Activated T-cell treated with anti-CD3 and anti-CD28 coated beads, Interleukin-2, amount 50 U/mL, for 72 hours (primary cell): ENCODE results near the gene CRB3. TPM values are rescaled to one million over a fixed set of nuclear protein-coding genes. Genes with fewer than 3 reads are reported as not detected.

Experiments used
- ATAC-seq, 2 donors: fragments of 150-1000 bp; cut with Tn5 transposase; replicated peaks in 1 of 2; 2 replicates each; pipeline ENCODE4 v1.10.0; 2021; ENCODE audit warnings: moderate library complexity in 2 of 2, mild to moderate bottlenecking in 1 of 2
- DNase-seq, 2 donors: peaks; one replicate each; pipeline ENCODE4 v3.0.0; 2021 to 2022; ENCODE audit warnings: mixed read lengths in 1 of 2
- H3K27ac Mint-ChIP-seq: one replicate; pipeline ENCODE4 v1.8.0; 2022; ENCODE audit warnings: mild to moderate bottlenecking, moderate library complexity, mixed read lengths
- H3K27me3 Mint-ChIP-seq: one replicate; pipeline ENCODE4 v1.8.0; 2022; ENCODE audit warnings: low read depth, mixed read lengths
- H3K36me3 Mint-ChIP-seq, 2 donors: one replicate each; pipeline ENCODE4 v1.8.0; 2022; ENCODE audit warnings: mixed read lengths in 2 of 2, mild to moderate bottlenecking in 1 of 2; ENCODE audit not compliant: insufficient read depth in 2 of 2
- H3K4me1 Mint-ChIP-seq: one replicate; pipeline ENCODE4 v1.8.0; 2022; ENCODE audit warnings: low read depth, mixed read lengths
- H3K4me3 Mint-ChIP-seq, 2 donors: one replicate each; pipeline ENCODE4 v1.8.0; 2022; ENCODE audit warnings: mild to moderate bottlenecking in 2 of 2, mixed read lengths in 2 of 2, moderate library complexity in 2 of 2
- H3K9me3 Mint-ChIP-seq, 2 donors: one replicate each; pipeline ENCODE4 v1.8.0; 2022; ENCODE audit warnings: mixed read lengths in 2 of 2
- total RNA-seq, 2 donors: library from RNA; stranded (reverse); gene quantifications; one replicate each; pipeline ENCODE4 v1.2.3, GENCODE V29; 2022

CRB3 gene
- total RNA-seq, 2 donors from 2014 or later, result 3.9 to 5.0 TPM

DNA sequence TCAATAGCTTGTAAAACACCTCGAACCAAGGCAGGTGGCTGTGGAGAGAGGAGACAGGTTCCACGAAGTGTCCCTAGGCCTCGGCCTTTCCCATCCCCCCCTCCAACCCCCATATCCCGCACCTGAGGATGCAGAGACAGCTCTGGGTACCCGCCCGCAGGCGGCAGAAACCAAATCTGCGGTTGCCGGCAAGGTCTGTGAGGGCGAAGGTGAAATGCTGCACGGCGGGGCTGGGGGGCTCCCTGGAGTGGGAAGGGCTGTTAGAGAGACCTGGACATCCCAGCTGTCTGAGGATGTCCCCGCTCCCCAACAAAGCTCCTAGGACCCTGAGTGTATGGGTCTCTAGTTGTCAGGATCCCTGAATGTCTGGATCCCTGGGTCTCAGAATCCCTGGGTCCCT is 14.7 kb downstream of the CRB3 start:
- Mint-ChIP-seq H3K27ac (no peak overlapping the region), H3K27me3 (no peaks in the 10 kb centered on the region), H3K4me1 (peaks cover 24% of the 10 kb centered on the region), H3K36me3 (peaks cover 3 to 10% of the 10 kb centered on the region in 2 donors), H3K4me3 (no peak overlapping the region), H3K9me3 (no peaks in the 10 kb centered on the region)
- DNase-seq (no peak), ATAC-seq (no peak)

DNA sequence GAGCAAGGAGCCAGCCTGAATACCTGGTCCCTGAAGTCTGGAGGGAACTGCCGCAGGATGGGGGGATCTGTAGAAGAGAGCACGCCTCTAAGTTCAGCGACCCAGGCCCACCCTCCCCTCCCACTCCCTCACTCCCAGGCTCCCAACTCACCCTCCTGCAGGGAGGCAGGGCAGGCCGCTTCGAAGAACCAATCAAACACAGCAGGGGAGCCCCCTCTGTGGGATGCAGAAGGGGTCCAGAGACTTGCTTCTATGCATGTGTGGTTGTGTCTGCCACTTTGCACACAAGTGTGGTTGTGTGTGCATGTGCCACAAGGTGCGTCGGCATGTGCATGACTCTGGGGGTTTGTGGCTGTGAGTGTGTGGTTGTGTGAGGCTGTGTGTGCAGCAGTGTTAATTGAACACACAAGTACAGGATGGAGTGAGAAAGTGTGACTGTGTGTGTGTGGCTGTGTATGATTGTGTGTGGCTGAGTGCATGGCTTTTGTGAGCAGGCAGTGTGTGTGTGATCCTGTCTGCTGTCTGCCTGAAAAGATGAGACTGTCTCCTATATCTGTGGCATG is 15.8 kb downstream of the CRB3 start:
- ATAC-seq (no peak), DNase-seq (no peak)
- Mint-ChIP-seq H3K9me3 (no peaks in the 10 kb centered on the region), H3K27me3 (no peaks in the 10 kb centered on the region), H3K36me3 (peaks cover 3 to 7% of the 10 kb centered on the region in 2 donors), H3K4me1 (peaks cover 24% of the 10 kb centered on the region), H3K4me3 (peak overlapping the region; percentile 92 to 93), H3K27ac (peak overlapping the region; percentile 90)

DNA sequence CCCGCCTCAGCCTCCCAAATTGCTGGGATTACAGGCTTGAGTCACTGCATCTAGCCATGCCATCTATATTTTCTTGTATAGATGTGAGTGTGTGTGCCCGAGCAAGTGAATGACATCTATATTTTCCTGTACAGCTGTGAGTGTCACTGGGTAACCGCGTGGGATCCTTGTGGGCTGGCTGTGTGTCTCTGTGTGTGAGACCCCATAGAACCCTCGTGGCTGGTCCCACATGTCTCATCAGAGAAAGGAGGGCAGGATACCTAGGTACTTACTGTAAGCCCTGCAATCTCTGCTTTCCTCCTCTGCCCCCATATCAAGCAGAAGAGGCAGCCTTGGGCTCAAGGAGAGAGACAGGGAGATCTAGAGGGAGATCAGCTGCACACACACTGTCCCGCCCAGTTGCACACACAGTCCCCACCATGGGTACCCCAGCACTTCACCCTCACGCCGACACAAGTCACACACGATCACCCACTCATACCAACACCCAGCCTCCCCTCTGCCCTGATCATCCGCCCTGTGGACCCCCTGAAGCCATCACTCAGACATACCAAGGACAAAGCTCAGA is 16.9 kb downstream of the CRB3 start:
- H3K27me3 Mint-ChIP-seq, result no peaks in the 10 kb centered on the region
- peaks cover 24% of the 10 kb centered on the region for H3K4me1 Mint-ChIP-seq
- H3K27ac Mint-ChIP-seq, result peak overlapping the region; percentile 90
- ATAC-seq (peak; percentile 33 to 47), DNase-seq (peak; percentile 33 to 35)
- peak overlapping the region; percentile 92 to 93 for H3K4me3 Mint-ChIP-seq
- H3K9me3 Mint-ChIP-seq, result no peaks in the 10 kb centered on the region
- peaks cover 3 to 7% of the 10 kb centered on the region in 2 donors for H3K36me3 Mint-ChIP-seq

DNA sequence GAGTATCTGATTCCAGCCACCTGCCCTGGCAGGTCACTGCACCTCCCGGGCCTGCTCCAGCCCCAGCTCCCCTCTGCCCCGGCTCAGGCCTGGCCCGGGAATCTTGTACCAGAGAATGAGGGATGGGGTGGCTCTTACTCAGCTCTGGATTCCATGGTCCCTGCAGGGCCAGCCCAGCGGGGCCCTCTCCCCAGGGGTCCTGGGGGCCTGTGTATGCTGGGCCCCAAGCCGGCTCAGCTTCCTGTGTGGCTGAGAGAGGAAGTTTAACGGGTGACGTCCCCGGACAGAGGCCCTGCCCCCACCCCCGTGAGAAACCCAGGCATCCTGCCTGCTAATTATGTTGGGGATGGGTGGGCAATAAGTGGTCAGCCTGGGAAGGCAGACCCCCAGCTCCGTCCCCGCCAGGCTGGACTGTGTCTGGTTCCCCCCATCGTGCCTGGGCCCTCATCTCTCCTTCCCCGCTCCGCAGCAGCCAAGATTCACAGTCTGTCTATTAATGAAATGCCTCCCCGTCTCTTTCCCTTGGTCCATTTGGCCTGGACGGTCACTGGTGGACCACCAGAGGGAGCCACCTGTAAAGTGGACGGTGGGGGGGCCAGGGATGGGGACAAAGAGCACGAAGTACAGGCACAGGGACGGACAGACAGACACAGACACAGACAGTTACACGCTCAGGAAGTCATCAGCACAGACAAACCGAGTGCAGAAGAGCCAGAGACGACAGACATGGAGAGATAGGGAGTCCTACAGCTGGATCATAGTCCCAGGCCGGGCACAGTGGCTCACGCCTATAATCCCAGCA is 17.7 kb downstream of the CRB3 start, which contains the start of gene DENND1C:
DENND1C (minus strand) TSS at position 247 of the 802 bp plus-strand sequence; CDS start at position 155, 92 bp downstream.
- Mint-ChIP-seq H3K27me3 (no peaks in the 10 kb centered on the region), H3K9me3 (no peaks in the 10 kb centered on the region), H3K4me1 (peaks cover 24% of the 10 kb centered on the region), H3K36me3 (peaks cover 3 to 7% of the 10 kb centered on the region in 2 donors), H3K4me3 (peak within 1 kb of the TSS; percentile 92 to 93), H3K27ac (peak within 1 kb of the TSS; percentile 90)
- ATAC-seq, result peak; percentile 86 to 88
- DNase-seq, result peak; percentile 77 to 79

DNA sequence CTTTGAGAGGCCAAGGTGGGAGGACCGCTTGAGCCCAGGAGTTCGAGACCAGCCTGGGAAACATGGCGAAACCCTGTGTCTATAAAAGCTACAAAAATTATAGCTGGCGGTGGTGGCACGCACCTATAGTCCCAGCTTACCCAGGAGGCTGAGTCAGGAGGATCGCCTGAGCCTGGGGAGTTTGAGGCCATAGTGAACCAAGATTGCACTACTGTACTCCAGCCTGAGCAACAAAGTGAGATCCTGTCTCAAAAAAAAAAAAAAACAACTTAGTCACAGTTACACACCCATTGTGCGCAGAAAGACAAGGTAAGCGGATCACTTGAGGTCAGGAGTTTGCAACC is 18.2 kb downstream of the CRB3 start:
- Mint-ChIP-seq H3K36me3 (peaks cover 3 to 5% of the 10 kb centered on the region in 2 donors), H3K9me3 (no peaks in the 10 kb centered on the region), H3K27ac (peak overlapping the region; percentile 90), H3K4me3 (peak overlapping the region; percentile 92 to 93), H3K4me1 (peaks cover 24% of the 10 kb centered on the region), H3K27me3 (no peaks in the 10 kb centered on the region)
- ATAC-seq, result peak; percentile 15 to 20
- DNase-seq, result no peak

DNA sequence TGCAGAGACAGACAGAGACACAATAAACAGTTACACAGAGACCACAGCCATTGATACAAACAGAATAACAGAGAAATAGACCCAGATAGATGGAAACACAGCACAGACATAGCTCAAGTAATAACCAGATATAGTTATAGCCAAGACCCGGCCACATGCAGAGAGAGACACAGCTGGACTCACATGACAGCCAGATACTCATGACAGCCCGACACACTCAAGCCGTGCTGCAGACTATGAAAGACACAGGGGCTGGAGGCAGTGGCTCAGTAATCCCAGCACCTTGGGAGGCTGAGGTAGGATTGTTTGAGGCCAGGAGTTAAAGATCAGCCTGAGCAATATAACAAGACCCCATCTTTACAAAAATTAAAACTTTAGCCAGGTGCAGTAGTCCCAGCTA is 19.2 kb downstream of the CRB3 start:
- H3K4me1 Mint-ChIP-seq, result peaks cover 24% of the 10 kb centered on the region
- ATAC-seq (no peak), DNase-seq (no peak)
- H3K27ac Mint-ChIP-seq, result no peak overlapping the region
- no peaks in the 10 kb centered on the region for H3K27me3 Mint-ChIP-seq
- no peaks in the 10 kb centered on the region for H3K9me3 Mint-ChIP-seq
- no peak overlapping the region for H3K4me3 Mint-ChIP-seq
- H3K36me3 Mint-ChIP-seq, result peaks cover 3 to 5% of the 10 kb centered on the region in 2 donors

DNA sequence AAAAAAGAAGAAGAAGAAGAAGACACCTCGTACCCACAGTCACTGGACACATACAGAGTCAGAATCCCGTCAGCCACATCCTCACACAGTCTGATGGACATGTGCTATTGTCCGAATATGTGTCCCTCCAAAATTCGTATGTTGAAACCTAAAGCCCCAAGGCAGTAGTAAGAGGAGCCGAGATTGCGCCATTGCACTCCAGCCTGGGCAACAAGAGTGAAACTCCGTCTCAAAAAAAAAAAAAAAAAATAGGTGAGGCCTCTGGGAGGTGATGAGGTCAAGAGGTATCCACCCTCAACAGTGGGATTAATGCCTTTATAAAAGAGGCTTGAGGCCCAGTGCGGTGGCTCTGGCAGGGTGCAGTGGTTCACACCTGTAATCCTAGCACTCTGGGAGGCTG is 20.2 kb downstream of the CRB3 start:
- DNase-seq (no peak), ATAC-seq (no peak)
- peak overlapping the region; percentile 22 for H3K27ac Mint-ChIP-seq

DNA sequence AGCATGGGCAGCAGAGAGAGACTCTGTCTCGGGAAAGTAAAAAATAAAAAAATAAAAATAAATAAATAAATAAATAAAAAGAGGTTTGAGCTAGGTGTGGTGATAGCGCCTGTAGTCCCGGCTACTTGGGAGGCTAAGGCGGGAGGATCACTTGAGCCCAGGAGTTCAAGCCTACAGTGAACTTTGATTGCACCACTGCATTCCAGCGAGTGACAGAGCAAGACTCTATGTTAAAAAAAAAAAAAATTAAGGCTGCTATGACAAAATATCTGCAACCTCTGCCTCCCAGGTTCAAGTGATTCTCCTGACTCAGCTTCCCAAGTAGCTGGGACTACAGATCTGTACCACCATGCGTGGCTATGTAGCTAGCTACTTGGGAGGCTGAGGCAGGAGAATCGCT is 20.8 kb downstream of the CRB3 start:
- Mint-ChIP-seq H3K4me1 (peaks cover 30% of the 10 kb centered on the region), H3K4me3 (no peak overlapping the region), H3K27ac (no peak overlapping the region), H3K36me3 (peaks cover 3 to 5% of the 10 kb centered on the region in 2 donors), H3K9me3 (no peaks in the 10 kb centered on the region), H3K27me3 (no peaks in the 10 kb centered on the region)
- ATAC-seq (no peak), DNase-seq (no peak)

More for the DNA sequence above, 20.2 kb downstream of the CRB3 start:
- H3K27me3 Mint-ChIP-seq, result no peaks in the 10 kb centered on the region
- peaks cover 25% of the 10 kb centered on the region for H3K4me1 Mint-ChIP-seq
- no peak overlapping the region for H3K4me3 Mint-ChIP-seq
- no peaks in the 10 kb centered on the region for H3K9me3 Mint-ChIP-seq
- H3K36me3 Mint-ChIP-seq, result peaks cover 3 to 5% of the 10 kb centered on the region in 2 donors

DNA sequence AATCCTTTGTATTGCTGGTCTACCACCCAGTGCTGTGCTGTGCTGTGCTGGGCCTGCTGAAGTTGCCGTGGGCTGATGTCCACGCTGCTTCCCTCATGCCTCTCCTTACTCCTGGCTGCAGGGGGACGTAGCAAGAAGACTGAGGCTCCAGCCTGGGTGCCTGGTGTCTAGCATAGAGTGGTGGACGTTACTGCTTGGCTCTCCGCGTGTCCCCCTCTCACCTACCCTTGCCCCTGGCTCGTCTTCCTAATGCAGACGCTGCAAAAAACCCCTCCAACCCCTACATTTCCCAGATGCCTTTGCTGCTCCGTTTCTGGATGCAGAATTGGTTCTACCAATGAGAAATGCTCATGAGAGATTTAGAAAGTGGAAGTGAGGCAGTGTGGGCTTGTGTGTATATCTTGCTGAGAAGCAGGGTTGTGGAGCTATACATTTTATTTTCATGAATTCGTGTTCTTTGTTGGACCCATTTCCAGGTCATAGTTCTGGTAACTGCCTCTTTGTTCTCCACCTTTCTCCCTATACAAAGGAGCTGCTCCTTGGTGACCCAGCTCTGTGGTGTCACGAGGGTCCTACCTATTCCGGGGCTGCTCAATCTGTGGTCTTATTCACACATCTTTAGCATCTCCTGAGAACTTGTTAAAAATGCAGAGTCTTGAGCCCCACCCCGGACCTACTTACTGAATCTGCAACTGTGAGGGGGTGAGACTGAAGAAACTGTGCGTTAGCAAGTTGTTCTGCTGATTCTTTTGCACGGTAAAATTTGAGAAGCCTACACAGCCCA is 25.4 kb downstream of the CRB3 start:
- Mint-ChIP-seq H3K27ac (peak overlapping the region; percentile 77), H3K9me3 (peaks cover 2 to 3% of the 10 kb centered on the region in 2 donors), H3K4me1 (peaks cover 23% of the 10 kb centered on the region), H3K36me3 (peaks cover 4 to 5% of the 10 kb centered on the region in 2 donors), H3K4me3 (peak overlapping the region; percentile 77 to 85), H3K27me3 (no peaks in the 10 kb centered on the region)
- peak; percentile 86 to 89 for ATAC-seq
- peak in 1 of 2 donors; percentile 39 for DNase-seq

DNA sequence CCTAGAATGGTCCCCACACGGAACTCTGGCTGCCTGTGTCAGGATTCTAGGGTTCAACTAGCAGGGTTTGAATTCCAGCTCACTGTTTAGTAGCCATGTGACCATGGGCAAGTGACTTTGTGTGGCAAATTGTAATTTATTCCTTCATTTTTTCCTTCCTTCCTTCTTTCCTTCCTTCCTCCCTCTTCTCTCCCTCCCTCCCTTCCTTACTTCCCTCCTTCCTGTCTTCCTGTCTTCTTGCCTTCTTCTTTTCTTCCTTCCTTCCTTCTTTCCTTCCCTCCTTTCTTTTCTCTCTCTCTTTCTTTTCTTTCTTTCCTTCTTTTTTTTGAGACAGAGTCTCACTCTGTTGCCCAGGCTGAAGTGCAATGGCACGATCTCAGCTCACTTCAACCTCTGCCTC is 26.1 kb downstream of the CRB3 start:
- Mint-ChIP-seq H3K4me1 (peaks cover 23% of the 10 kb centered on the region), H3K9me3 (peaks cover 2 to 3% of the 10 kb centered on the region in 2 donors), H3K36me3 (peaks cover 4 to 5% of the 10 kb centered on the region in 2 donors), H3K27ac (peak overlapping the region; percentile 77), H3K4me3 (peak overlapping the region; percentile 77 to 85), H3K27me3 (no peaks in the 10 kb centered on the region)
- ATAC-seq (no peak), DNase-seq (no peak)

DNA sequence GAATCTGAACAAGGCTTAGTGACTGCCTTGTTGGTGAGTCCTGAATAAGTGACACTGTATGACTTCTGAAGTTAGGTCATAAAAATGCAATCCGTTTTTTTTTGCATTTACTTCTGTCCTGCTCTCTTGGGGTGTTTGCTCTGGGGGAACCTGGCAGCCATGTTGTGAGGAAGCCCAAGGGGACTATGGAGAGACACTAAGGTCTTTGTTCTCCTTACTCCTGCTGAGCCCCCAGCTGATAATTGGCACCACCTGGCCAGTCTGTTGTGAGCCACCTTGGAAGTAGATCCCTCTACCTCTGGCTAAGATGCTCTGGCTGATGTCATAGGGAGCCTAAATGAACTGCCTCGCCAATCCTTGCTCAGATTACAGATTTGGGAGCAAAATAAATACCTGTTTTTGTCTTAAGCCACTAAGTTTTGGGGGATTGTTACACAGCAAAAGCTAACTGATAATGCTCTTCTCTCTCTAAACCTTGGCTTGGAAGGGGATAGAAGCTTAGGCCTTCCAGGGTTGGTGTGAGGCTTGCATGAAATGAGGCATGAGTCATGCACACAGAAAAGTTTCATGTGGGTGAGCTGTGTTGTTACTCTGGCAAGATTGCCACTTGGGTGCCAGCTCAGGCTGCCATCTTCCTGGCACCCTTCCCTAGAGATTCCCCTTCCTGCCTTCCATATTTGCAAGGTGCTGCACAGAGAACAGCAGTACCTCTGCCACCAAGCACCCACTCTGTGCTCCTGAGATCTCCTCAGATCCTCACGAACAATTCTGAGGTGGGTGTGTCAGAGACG is 27.9 kb downstream of the CRB3 start:
- ATAC-seq (no peak), DNase-seq (no peak)
- Mint-ChIP-seq H3K4me1 (peaks cover 23% of the 10 kb centered on the region), H3K27me3 (no peaks in the 10 kb centered on the region), H3K36me3 (peaks cover 4 to 5% of the 10 kb centered on the region in 2 donors), H3K9me3 (peaks cover 2 to 3% of the 10 kb centered on the region in 2 donors), H3K27ac (no peak overlapping the region), H3K4me3 (no peak overlapping the region)

DNA sequence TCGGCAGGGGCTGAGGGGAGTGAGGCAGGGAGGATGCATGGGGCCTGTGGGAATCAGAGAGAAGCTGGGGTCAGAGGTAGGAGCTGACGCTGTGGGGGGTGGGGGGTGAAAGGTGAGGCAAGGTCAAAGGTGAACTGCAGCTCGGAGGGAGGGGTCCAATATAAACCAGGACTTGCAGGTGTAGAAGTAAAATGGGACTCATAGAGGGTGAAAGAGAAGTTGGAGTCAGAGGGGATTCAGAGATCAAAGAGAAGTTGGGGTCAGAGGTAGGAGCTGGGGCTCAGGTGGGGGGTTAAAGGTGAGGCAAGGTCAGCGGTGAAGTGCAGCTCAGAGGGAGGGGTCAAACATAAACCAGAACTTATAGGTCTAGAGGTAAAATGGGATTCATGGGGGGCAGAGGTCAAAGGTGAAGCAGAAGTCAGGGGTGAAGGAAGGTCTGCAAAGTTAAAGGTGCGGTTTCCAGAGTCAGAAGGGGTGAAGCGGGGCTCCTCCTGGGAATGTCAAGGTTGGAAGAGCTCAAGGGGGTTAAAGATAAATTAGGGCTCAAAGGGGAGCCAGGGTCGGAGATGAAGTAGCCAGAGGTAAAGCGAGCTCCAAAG is 30.5 kb downstream of the CRB3 start:
- H3K36me3 Mint-ChIP-seq, result peaks cover 4 to 5% of the 10 kb centered on the region in 2 donors
- H3K4me1 Mint-ChIP-seq, result peaks cover 21% of the 10 kb centered on the region
- no peaks in the 10 kb centered on the region for H3K27me3 Mint-ChIP-seq
- H3K4me3 Mint-ChIP-seq, result no peak overlapping the region
- H3K9me3 Mint-ChIP-seq, result peaks cover 2 to 3% of the 10 kb centered on the region in 2 donors
- no peak overlapping the region for H3K27ac Mint-ChIP-seq
- ATAC-seq (no peak), DNase-seq (no peak)
